Keratinocyte (primary cell): Measurements from ENCODE around the gene CEP152. TPM values are rescaled to one million over a fixed set of nuclear protein-coding genes. Genes with fewer than 3 reads are reported as not detected.

Source experiments
- DNase-seq: peaks from one replicate; pipeline ENCODE4 v3.0.0-alpha.2; 2011; ENCODE audit warnings: low read depth, missing footprints, low spot score
- FAIRE-seq: peaks from 2 replicates; lab custom pipeline; 2011; peaks lifted over from hg19 to GRCh38; lab: Jason Lieb, UNC
- H2AFZ ChIP-seq: 2 replicates; pipeline ENCODE4 v1.6.0; 2012; ENCODE audit warnings: low read length, control low read depth, inconsistent platforms; ENCODE audit not compliant: control insufficient read depth
- H3K27ac ChIP-seq: 2 replicates; pipeline ENCODE4 v1.5.1; 2011; ENCODE audit warnings: low read length; ENCODE audit not compliant: control insufficient read depth, insufficient read depth
- H3K27me3 ChIP-seq: 3 replicates; pipeline ENCODE4 v1.6.0; 2011; ENCODE audit warnings: low read length; ENCODE audit not compliant: control insufficient read depth, insufficient read depth; ENCODE audit errors: extremely low read depth
- H3K36me3 ChIP-seq, 2 experiments: 2 replicates in 1 of 2; 3 replicates in 1 of 2; pipeline ENCODE4 v1.5.1; 2011; ENCODE audit warnings: low read length in 2 of 2, mild to moderate bottlenecking in 1 of 2; ENCODE audit not compliant: control insufficient read depth in 2 of 2, insufficient read depth in 2 of 2; ENCODE audit errors: extremely low read depth in 1 of 2
- H3K4me1 ChIP-seq: 3 replicates; pipeline ENCODE4 v1.5.1; 2011; ENCODE audit warnings: low read length; ENCODE audit not compliant: control insufficient read depth, insufficient read depth; ENCODE audit errors: extremely low read depth
- H3K4me2 ChIP-seq: 3 replicates; pipeline ENCODE4 v1.6.0; 2011; ENCODE audit warnings: low read depth, low read length; ENCODE audit not compliant: control insufficient read depth, insufficient read depth; ENCODE audit errors: extremely low read depth
- H3K4me3 ChIP-seq, 3 experiments: fragments of 200-600 bp in 1 of 3; sonication (generic) in 1 of 3; 2 replicates in 2 of 3; 3 replicates in 1 of 3; pipeline ENCODE4 v1.5.1; 2011 to 2016; ENCODE audit warnings: low read length in 3 of 3, mild to moderate bottlenecking in 3 of 3, control low read depth in 2 of 3, inconsistent platforms in 1 of 3, low read depth in 1 of 3, mixed read lengths in 1 of 3, mixed run types in 1 of 3, moderate library complexity in 1 of 3; ENCODE audit not compliant: control insufficient read depth in 2 of 3, insufficient read depth in 2 of 3; ENCODE audit errors: extremely low read depth in 1 of 3
- H3K79me2 ChIP-seq: 2 replicates; pipeline ENCODE4 v1.6.0; 2012; ENCODE audit warnings: low read length; ENCODE audit not compliant: control insufficient read depth, insufficient read depth
- H3K9ac ChIP-seq: 3 replicates; pipeline ENCODE4 v1.6.0; 2011; ENCODE audit warnings: low read length; ENCODE audit not compliant: control insufficient read depth, insufficient read depth; ENCODE audit errors: extremely low read depth
- H3K9me1 ChIP-seq: 3 replicates; pipeline ENCODE4 v1.6.0; 2011; ENCODE audit warnings: low read length; ENCODE audit not compliant: control insufficient read depth, insufficient read depth; ENCODE audit errors: extremely low read depth
- H3K9me3 ChIP-seq: 2 replicates; pipeline ENCODE4 v1.5.1; 2012; ENCODE audit warnings: low read depth, low read length; ENCODE audit not compliant: control insufficient read depth
- H4K20me1 ChIP-seq: 3 replicates; pipeline ENCODE4 v1.6.0; 2011; ENCODE audit warnings: low read length; ENCODE audit not compliant: control insufficient read depth, insufficient read depth; ENCODE audit errors: extremely low read depth
- EZH2 ChIP-seq: IDR thresholded peaks from one replicate; pipeline ENCODE4 v1.6.1; 2012; ENCODE audit warnings: inconsistent platforms, mild to moderate bottlenecking, low read length, moderate library complexity
- dilution Hi-C: fragments of 300-500 bp; cut with MboI; formaldehyde crosslinking; loops from one replicate; pipeline ENCODE4 v1.7.0; 2020; ENCODE audit warnings: low sequenced_read_pairs; ENCODE audit not compliant: extremely low pct_ligation_motif_present
- polyA plus RNA-seq, 5 experiments: library from polyadenylated mRNA; depleted of rRNA in 3 of 5; stranded (reverse) in 3 of 5; stranded (forward) in 1 of 5; unstranded in 1 of 5; fragments of >200 nt; gene quantifications; 1 replicate in 1 of 5; 2 replicates in 3 of 5; 3 replicates in 1 of 5; pipeline versions ENCODE4 v1.2.1 to v1.2.3, GENCODE V29; 2011 to 2012; ENCODE audit warnings: missing spikeins in 2 of 5, low read depth in 1 of 5, low replicate concordance in 1 of 5
- TF ChIP-seq, protein P1 (sequence below), 3 experiments: IDR thresholded peaks in 1 of 3; conservative IDR thresholded peaks in 1 of 3; optimal IDR thresholded peaks in 1 of 3; 2 replicates in 2 of 3; 3 replicates in 1 of 3; pipeline versions ENCODE3 to v1.5.1; 2011; ENCODE audit warnings: low read length in 3 of 3, mild to moderate bottlenecking in 3 of 3, moderate library complexity in 2 of 3, control low read depth in 1 of 3, inconsistent platforms in 1 of 3; ENCODE audit not compliant: insufficient read depth in 2 of 3; ENCODE audit errors: extremely low read depth in 1 of 3

The CEP152 gene
- polyA plus RNA-seq, 1 donor (not counting 4 experiments of a cell fraction or from before 2014, with no cell fraction given) = 4.0 TPM

DNA sequence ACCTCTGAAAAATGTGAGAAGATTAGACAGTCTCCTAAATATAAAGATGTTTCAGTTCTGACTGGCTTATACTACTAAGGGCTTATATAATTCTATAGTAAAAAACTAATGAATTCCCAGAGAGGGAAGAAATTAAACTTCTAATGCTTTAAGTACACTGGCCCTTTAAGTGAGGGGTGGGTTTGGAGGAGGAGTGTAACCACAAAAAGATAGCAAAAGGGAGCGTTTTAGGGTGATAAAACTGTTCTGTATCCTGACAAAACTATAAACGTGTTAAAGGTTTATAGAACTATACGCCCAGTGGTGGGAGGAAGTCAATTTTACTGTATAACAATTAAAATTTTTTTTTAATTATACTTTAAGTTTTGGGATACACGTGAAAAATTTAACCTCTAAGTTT is 45.8 kb downstream of the CEP152 start:
- no peak overlapping the region for H3K4me2 ChIP-seq
- no peak overlapping the region for H3K27ac ChIP-seq
- dilution Hi-C loops = no loop called here
- no peaks in the 10 kb centered on the region for H3K27me3 ChIP-seq
- FAIRE-seq (no peak), DNase-seq (no peak)
- TF ChIP-seq, protein P1, sequence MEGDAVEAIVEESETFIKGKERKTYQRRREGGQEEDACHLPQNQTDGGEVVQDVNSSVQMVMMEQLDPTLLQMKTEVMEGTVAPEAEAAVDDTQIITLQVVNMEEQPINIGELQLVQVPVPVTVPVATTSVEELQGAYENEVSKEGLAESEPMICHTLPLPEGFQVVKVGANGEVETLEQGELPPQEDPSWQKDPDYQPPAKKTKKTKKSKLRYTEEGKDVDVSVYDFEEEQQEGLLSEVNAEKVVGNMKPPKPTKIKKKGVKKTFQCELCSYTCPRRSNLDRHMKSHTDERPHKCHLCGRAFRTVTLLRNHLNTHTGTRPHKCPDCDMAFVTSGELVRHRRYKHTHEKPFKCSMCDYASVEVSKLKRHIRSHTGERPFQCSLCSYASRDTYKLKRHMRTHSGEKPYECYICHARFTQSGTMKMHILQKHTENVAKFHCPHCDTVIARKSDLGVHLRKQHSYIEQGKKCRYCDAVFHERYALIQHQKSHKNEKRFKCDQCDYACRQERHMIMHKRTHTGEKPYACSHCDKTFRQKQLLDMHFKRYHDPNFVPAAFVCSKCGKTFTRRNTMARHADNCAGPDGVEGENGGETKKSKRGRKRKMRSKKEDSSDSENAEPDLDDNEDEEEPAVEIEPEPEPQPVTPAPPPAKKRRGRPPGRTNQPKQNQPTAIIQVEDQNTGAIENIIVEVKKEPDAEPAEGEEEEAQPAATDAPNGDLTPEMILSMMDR (optimal IDR thresholded peaks at IDR 0.05 in 1 of 3, IDR thresholded peaks at IDR 0.05 in 1 of 3, conservative IDR thresholded peaks at IDR 0.05 in 1 of 3; ENCODE audit: extremely low read depth in 1 of 3, insufficient read depth in 2 of 3, low read length in 3 of 3) = no peak
- TF ChIP-seq EZH2 = no peak
- H3K9me1 ChIP-seq = no peaks in the 10 kb centered on the region
- H3K36me3 ChIP-seq = peaks cover 0 to 5% of the 10 kb centered on the region in 2 experiments
- H3K4me1 ChIP-seq = peaks cover 5% of the 10 kb centered on the region
- H3K9me3 ChIP-seq = no peaks in the 10 kb centered on the region
- no peak overlapping the region for H2AFZ ChIP-seq
- no peak overlapping the region for H3K9ac ChIP-seq
- no peak overlapping the region for H3K4me3 ChIP-seq
- no peaks in the 10 kb centered on the region for H3K79me2 ChIP-seq
- H4K20me1 ChIP-seq = no peaks in the 10 kb centered on the region

DNA sequence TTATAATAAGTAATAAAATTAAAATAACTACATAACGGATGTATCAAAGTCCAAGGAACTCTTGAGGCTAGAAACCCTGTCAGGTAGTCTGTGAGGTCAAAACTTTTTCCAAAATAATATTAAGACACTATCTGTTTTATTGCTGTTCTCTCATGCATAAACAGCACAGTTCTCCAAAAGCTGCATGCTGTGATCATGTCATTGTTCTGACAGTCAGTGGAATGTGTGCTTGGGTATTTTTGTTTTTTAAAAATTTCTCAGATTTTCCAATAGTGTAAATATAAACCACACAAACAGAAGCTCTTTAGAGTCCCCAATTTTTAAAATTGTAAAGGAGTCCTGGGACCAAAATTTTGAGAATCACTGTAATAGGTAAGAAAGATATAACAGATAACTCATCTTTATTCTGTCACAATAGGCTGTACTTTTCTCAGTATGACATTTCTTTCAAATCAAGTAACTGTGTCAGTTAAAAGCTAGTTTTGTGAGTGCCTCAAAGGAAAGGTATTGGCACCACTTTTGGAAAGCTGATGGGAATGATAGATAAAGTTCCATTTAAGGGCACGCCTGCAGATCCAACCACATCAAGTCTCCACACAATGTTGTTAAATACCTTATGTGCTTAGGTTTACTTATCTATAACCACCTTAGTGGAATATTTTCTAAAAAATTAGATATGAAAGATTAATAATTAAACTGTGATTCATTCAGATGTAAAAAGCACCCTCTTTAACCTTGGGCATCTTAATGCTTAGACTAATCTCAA is 49.3 kb downstream of the CEP152 start:
- Histone ChIP-seq H3K36me3 (peaks cover 0 to 2% of the 10 kb centered on the region in 2 experiments), H4K20me1 (no peaks in the 10 kb centered on the region), H2AFZ (no peak overlapping the region), H3K79me2 (no peaks in the 10 kb centered on the region), H3K27me3 (no peaks in the 10 kb centered on the region), H3K9me1 (no peaks in the 10 kb centered on the region), H3K4me2 (no peak overlapping the region), H3K4me3 (no peak overlapping the region), H3K9ac (no peak overlapping the region), H3K9me3 (no peaks in the 10 kb centered on the region), H3K4me1 (peaks cover 13% of the 10 kb centered on the region), H3K27ac (no peak overlapping the region)
- TF ChIP-seq, protein P1 (optimal IDR thresholded peaks at IDR 0.05 in 1 of 3, IDR thresholded peaks at IDR 0.05 in 1 of 3, conservative IDR thresholded peaks at IDR 0.05 in 1 of 3; ENCODE audit: extremely low read depth in 1 of 3, insufficient read depth in 2 of 3, low read length in 3 of 3) = no peak
- no peak for TF ChIP-seq EZH2
- FAIRE-seq (no peak), DNase-seq (no peak)
- dilution Hi-C loops = no loop called here
